GM12878 (cell line): ENCODE results near the gene ECM2. TPM values are rescaled to one million over a fixed set of nuclear protein-coding genes. Genes with fewer than 3 reads are reported as not detected.

ENCODE experiments used
- ATAC-seq: fragments of 200-7000 bp; cut with Tn5 transposase; 3 replicates; pipeline ENCODE4 v1.9.1; 2020; ENCODE audit warnings: mild to moderate bottlenecking, moderate library complexity
- BruUV-seq: library from RNA; stranded (reverse); fragments of 400-500 nt; replicated peaks from 2 replicates; lab custom pipeline; 2021; lab: Mats Ljungman, UMichigan
- CTCF ChIA-PET: fragments of 300-600 bp; sonication (Branson Sonifier 250); formaldehyde crosslinking; extraction: SDS; loops from one replicate; lab custom pipeline; 2021; ENCODE audit warnings: inconsistent platforms; lab: Yijun Ruan, JAX
- POLR2A ChIA-PET: fragments of 350-600 bp; formaldehyde crosslinking; extraction: SDS; loops from one replicate; lab custom pipeline; 2021; ENCODE audit warnings: inconsistent platforms; lab: Charles Lee
- RAD21 ChIA-PET: fragments of 300-600 bp; sonication (Branson Sonifier 250); formaldehyde crosslinking; loops from one replicate; lab custom pipeline; 2023; ENCODE audit warnings: antibody characterized with exemption; ENCODE audit not compliant: unreplicated experiment; lab: Charles Lee
- SMC1A ChIA-PET: fragments of 300-600 bp; sonication (Branson Sonifier 250); formaldehyde crosslinking; loops from one replicate; lab custom pipeline; 2023; ENCODE audit not compliant: unreplicated experiment, uncharacterized antibody; lab: Charles Lee
- DNase-seq: peaks from one replicate; pipeline ENCODE4 v3.0.0-alpha.2; 2011; ENCODE audit warnings: low read depth, low spot score
- FAIRE-seq: peaks from 3 replicates; lab custom pipeline; 2011; peaks lifted over from hg19 to GRCh38; lab: Jason Lieb, UNC
- H2AFZ ChIP-seq: 2 replicates; pipeline ENCODE4 v1.6.0; 2011; ENCODE audit warnings: low read depth, low read length, control low read depth; ENCODE audit not compliant: control insufficient read depth
- H3K27ac ChIP-seq: 2 replicates; pipeline ENCODE4 v1.5.1; 2011; ENCODE audit warnings: control low read depth; ENCODE audit not compliant: control insufficient read depth, insufficient read depth
- H3K27me3 ChIP-seq, 2 experiments: replicated peaks in 1 of 2; 2 replicates each; pipeline versions ENCODE4 v1.6.0 to v1.6.1; 2011; ENCODE audit warnings: low read length in 1 of 2; ENCODE audit not compliant: control insufficient read depth in 2 of 2, insufficient read depth in 2 of 2
- H3K36me3 ChIP-seq, 2 experiments: 2 replicates each; pipeline ENCODE4 v1.5.1; 2011; ENCODE audit warnings: low read length in 1 of 2; ENCODE audit not compliant: control insufficient read depth in 2 of 2, insufficient read depth in 2 of 2
- H3K4me1 ChIP-seq: 2 replicates; pipeline ENCODE4 v1.6.1; 2011; ENCODE audit warnings: mild to moderate bottlenecking, low read length, moderate library complexity, mixed read lengths; ENCODE audit not compliant: control insufficient read depth, insufficient read depth
- H3K4me2 ChIP-seq: 2 replicates; pipeline ENCODE4 v1.6.0; 2011; ENCODE audit warnings: control low read depth; ENCODE audit not compliant: control insufficient read depth, insufficient read depth
- H3K4me3 ChIP-seq: fragments of 200-600 bp; sonication (generic); 2 replicates; pipeline ENCODE4 v1.5.1; 2016
- H3K79me2 ChIP-seq: 2 replicates; pipeline ENCODE4 v1.6.0; 2011; ENCODE audit warnings: low read length; ENCODE audit not compliant: control insufficient read depth, insufficient read depth
- H3K9ac ChIP-seq: 2 replicates; pipeline ENCODE4 v1.8.0; 2011; ENCODE audit warnings: low read length, control low read depth, mixed read lengths; ENCODE audit not compliant: control insufficient read depth, insufficient read depth
- H3K9me3 ChIP-seq: replicated peaks from 3 replicates; pipeline ENCODE4 v1.5.1; 2011; ENCODE audit warnings: mild to moderate bottlenecking, low read length; ENCODE audit not compliant: control insufficient read depth, insufficient read depth
- H4K20me1 ChIP-seq: 2 replicates; pipeline ENCODE4 v1.6.0; 2011; ENCODE audit not compliant: control insufficient read depth, insufficient read depth
- ASH2L ChIP-seq: fragments of 300-600, 200-600 bp; sonication (generic); IDR thresholded peaks from 2 replicates; pipeline ENCODE4 v1.6.1; 2017; ENCODE audit warnings: low read depth, mild to moderate bottlenecking, borderline replicate concordance
- FOXM1 ChIP-seq: IDR thresholded peaks from 2 replicates; pipeline ENCODE4 v1.6.1; 2012; ENCODE audit warnings: low read depth, mild to moderate bottlenecking, inconsistent platforms, low read length, moderate library complexity
- HDAC6 ChIP-seq: fragments of 200-600 bp; sonication (generic); IDR thresholded peaks from one replicate; pipeline ENCODE4 v1.8.0; 2017; ENCODE audit warnings: antibody characterized with exemption; ENCODE audit not compliant: unreplicated experiment
- NR2C2 ChIP-seq: IDR thresholded peaks from 2 replicates; pipeline ENCODE4 v1.6.1; 2011; ENCODE audit warnings: borderline replicate concordance, low read depth; ENCODE audit not compliant: control insufficient read depth, insufficient read length
- NR2F1 ChIP-seq: fragments of 450-650 bp; conservative IDR thresholded peaks from 2 replicates; pipeline ENCODE4 v1.6.1; 2017; ENCODE audit warnings: mild to moderate bottlenecking
- PAX8 ChIP-seq: fragments of 450-650 bp; IDR thresholded peaks from 2 replicates; pipeline ENCODE4 v1.6.1; 2017; ENCODE audit warnings: mild to moderate bottlenecking, moderate library complexity
- PKNOX1 ChIP-seq: fragments of 450-650 bp; IDR thresholded peaks from 2 replicates; pipeline ENCODE4 v1.6.1; 2016; ENCODE audit warnings: mild to moderate bottlenecking
- POU2F2 ChIP-seq: IDR thresholded peaks from 3 replicates; pipeline ENCODE4 v1.6.1; 2011; ENCODE audit warnings: low read depth, mild to moderate bottlenecking, low read length, borderline replicate concordance
- RBBP5 ChIP-seq: fragments of 200-600 bp; sonication (generic); conservative IDR thresholded peaks from 2 replicates; pipeline ENCODE4 v1.6.1; 2016
- WRNIP1 ChIP-seq: IDR thresholded peaks from 2 replicates; pipeline ENCODE4 v1.6.1; 2011; ENCODE audit warnings: low read depth, low read length, improper control_type of control experiment, borderline replicate concordance
- ZNF274 ChIP-seq: IDR thresholded peaks from one replicate; pipeline ENCODE4 v1.8.0; 2011; ENCODE audit not compliant: insufficient read length, insufficient read depth
- WGBS: methylation state at CpG from one replicate; pipeline ENCODE4 v1.1.6; 2016; ENCODE audit warnings: low lambda C conversion rate; ENCODE audit not compliant: insufficient replicate concordance, insufficient coverage; ENCODE audit errors: missing lambda C conversion rate; 5-methylcytosine and 5-hydroxymethylcytosine counted together
- in situ Hi-C: fragments of 300-500 bp; cut with MboI; formaldehyde crosslinking; loops from 9 replicates; pipeline ENCODE4 v1.14.3; 2018; ENCODE audit warnings: mixed read lengths
- intact Hi-C: fragments of 100-400 bp; cut with micrococcal nuclease; formaldehyde crosslinking; loops from one replicate; pipeline ENCODE4 v1.14.2; 2022; ENCODE audit not compliant: unreplicated experiment
- polyA plus RNA-seq, 11 experiments: library from polyadenylated mRNA; depleted of rRNA in 4 of 11; unstranded in 6 of 11; stranded (reverse) in 5 of 11; fragments of >200 nt; fragmentation: Nextera tagmentation in 4 of 11; fragmentation: Illumina TruSeq in 1 of 11; extraction: Ambion mirVana in 4 of 11; extraction: Trizol in 1 of 11; gene quantifications; 1 replicate in 1 of 11; 2 replicates in 10 of 11; pipeline versions ENCODE4 v1.2.1 to v1.2.3, GENCODE V29; 2011 to 2016; ENCODE audit warnings: inconsistent platforms in 2 of 11, missing spikeins in 2 of 11, low read depth in 1 of 11
- total RNA-seq, 4 experiments: library from RNA; depleted of rRNA in 3 of 4; stranded (reverse); fragments of >200 nt in 3 of 4; fragmentation: Illumina TruSeq in 1 of 4; extraction: Trizol in 1 of 4; gene quantifications; 2 replicates each; pipeline versions ENCODE4 v1.2.1 to v1.2.3, GENCODE V29; 2013 to 2021

The ECM2 gene
- total and polyA plus RNA-seq, 10 of the 15 experiments (the other 5 are each of a cell fraction or from before 2014, with no cell fraction given), result 0.03 to 0.67 (median 0.09) TPM; not detected in 2

- TF ChIP-seq NR2C2, result no peak
- TF ChIP-seq PKNOX1, result peak; percentile 72
- TF ChIP-seq POU2F2, result no peak
- no peak for TF ChIP-seq ZNF274
- peak; percentile 52 for TF ChIP-seq HDAC6
- no peak for TF ChIP-seq WRNIP1
Observed at GRCh38 chr9:92534674-92535073, 1.1 kb downstream of the ECM2 start (continued).

- ATAC-seq (peak; percentile 70), FAIRE-seq (no peak), DNase-seq (peak; percentile 27)
- SMC1A ChIA-PET, result interaction anchor here (0.5 to 0.7 kb wide), 2 partner anchors 53 to 280 kb away, joined by 3 read pairs; no protein-coding TSS in a partner anchor
- CTCF ChIA-PET, result interaction anchor here (0.8 to 0.9 kb wide), 2 partner anchors 11 to 79 kb away, joined by 3 read pairs; no protein-coding TSS in a partner anchor
- H3K27me3 ChIP-seq, result no peaks in the 10 kb centered on the region
- TF ChIP-seq NR2F1 (0 out of 2 replicates have a peak, but pooled peaks have one; percentile 14), RBBP5 (no peak), ASH2L (0 out of 2 replicates have a peak, but pooled peaks have one; percentile 38), PAX8 (no peak), FOXM1 (0 out of 2 replicates have a peak, but pooled peaks have one; percentile 16)
- H3K4me2 ChIP-seq, result peak overlapping the region; percentile 77
- peaks cover 6% of the 10 kb centered on the region for H3K4me1 ChIP-seq
- BruUV-seq, result no TSS peak
- RAD21 ChIA-PET, result interaction anchor here (1.3 kb wide), 1 partner anchor 395 kb away, joined by 3 read pairs; no protein-coding TSS in a partner anchor
- H3K79me2 ChIP-seq, result no peaks in the 10 kb centered on the region
- no peaks in the 10 kb centered on the region for H3K9me3 ChIP-seq
- 0% methylated on average over 3 of the region's 3 CpGs for WGBS
- peak overlapping the region; percentile 29 for H3K4me3 ChIP-seq
- POLR2A ChIA-PET, result interaction anchor here (1.2 kb wide), 1 partner anchor 58 kb away, joined by 4 read pairs; no protein-coding TSS in a partner anchor
- H3K27ac ChIP-seq, result peak overlapping the region; percentile 53; the same call in 1 of the 2 replicates
- no peaks in the 10 kb centered on the region for H4K20me1 ChIP-seq
- H3K9ac ChIP-seq, result no peak overlapping the region
- H3K36me3 ChIP-seq, result no peaks in the 10 kb centered on the region
- H2AFZ ChIP-seq, result peak overlapping the region; percentile 69
- intact Hi-C loops, result no loop called here
- in situ Hi-C loops, result no loop called here
Observed at GRCh38 chr9:92534204-92534603, 1.6 kb downstream of the ECM2 start.
